Ovary (tissue), 9 donors: Measurements from ENCODE around the gene RNF208. TPM values are rescaled to one million over a fixed set of nuclear protein-coding genes. Genes with fewer than 3 reads are reported as not detected.
A peak's percentile ranks its signal among the peaks of the same experiment; 100 is the strongest.

Experiments used
- DNase-seq, 5 donors: peaks; one replicate each; pipeline ENCODE4 v3.0.0-alpha.2; 2019 to 2020
- H3K27ac ChIP-seq, 2 donors: fragments of 200-600 bp; one replicate each; pipeline versions ENCODE4 v1.5.1 to v1.8.0; 2019 to 2022
- H3K27me3 ChIP-seq: fragments of 200-600 bp; one replicate; pipeline ENCODE4 v1.8.0; 2022
- H3K36me3 ChIP-seq: fragments of 200-600 bp; sonication (generic); one replicate; pipeline ENCODE4 v1.5.1; 2019
- H3K4me1 ChIP-seq: one replicate; pipeline ENCODE4 v1.8.1; 2013; ENCODE audit warnings: mild to moderate bottlenecking, moderate library complexity; ENCODE audit not compliant: insufficient read depth
- H3K4me3 ChIP-seq: fragments of 200-600 bp; sonication (generic); one replicate; pipeline ENCODE4 v1.5.1; 2017
- H3K9me3 ChIP-seq, 2 donors: fragments of 200-600 bp in 1 of 2; sonication (generic) in 1 of 2; one replicate each; pipeline versions ENCODE4 v1.5.1 to v1.8.1; 2013 to 2019; ENCODE audit warnings: mild to moderate bottlenecking in 1 of 2, moderate library complexity in 1 of 2
- CTCF ChIP-seq, 3 donors: fragments of 450-650 bp in 2 of 3; fragments of 200-600 bp in 1 of 3; IDR thresholded peaks; one replicate each; pipeline versions ENCODE4 v1.5.1 to v1.8.0; 2016 to 2022; ENCODE audit warnings: antibody characterized with exemption in 3 of 3, mild to moderate bottlenecking in 1 of 3
- EP300 ChIP-seq: sonication (generic); formaldehyde crosslinking; IDR thresholded peaks from one replicate; pipeline ENCODE4 v1.6.1; 2017; ENCODE audit warnings: antibody characterized with exemption
- POLR2A ChIP-seq: fragments of 450-650 bp; IDR thresholded peaks from one replicate; pipeline ENCODE4 v1.6.1; 2017; ENCODE audit warnings: antibody characterized with exemption, mild to moderate bottlenecking, moderate library complexity
- WGBS, 3 donors: extraction: QIAGEN DNeasy Blood & Tissue Kit in 1 of 3; methylation state at CpG; one replicate each; pipeline versions ENCODE4 v1.1.5 to v1.1.7; 2013 to 2017; 5-methylcytosine and 5-hydroxymethylcytosine counted together
- intact Hi-C, 4 donors: fragments of 100-400 bp; cut with DNase I; formaldehyde crosslinking; loops; one replicate each; pipeline versions ENCODE4 v1.11.0 to v1.15.1; 2022 to 2023
- polyA plus RNA-seq, 2 donors: library from polyadenylated mRNA; stranded (reverse); fragments of 200-250 nt in 1 of 2; fragments of 350-450 nt in 1 of 2; fragmentation: Illumina TruSeq in 1 of 2; extraction: RNeasy Lipid Tissue Mini Kit (QIAGEN cat#74804) in 1 of 2; gene quantifications; one replicate each; pipeline ENCODE4 v1.2.3, GENCODE V29; 2013 to 2014
- total RNA-seq, 7 donors: library from RNA; depleted of rRNA in 2 of 7; stranded (reverse); fragments of >200 nt in 2 of 7; fragmentation: NEBNext Ultra II Directional in 3 of 7; extraction: Animal tissue kit (Norgen Biotek cat#: 25700) in 3 of 7; gene quantifications; one replicate each; pipeline versions ENCODE4 v1.1.0 to v1.2.4, GENCODE V29; 2016 to 2023
- donor health status: DM: no; HTN: no; CAD: no; lungs with moderate emphysema.
- donor health status: DM: no; HTN: no; CAD: no.
- donor health status: Bipolar disorder and iron deficiency.
- donor health status: DM: yes; HTN: yes; CAD: no.
- donor health status: DM: no; HTN: no; CAD: no.
- donor health status: DM: yes; HTN: yes; CAD: no.

RNF208 gene
- total and polyA plus RNA-seq, 9 donors: 0.92 to 6.5 (median 3.1) TPM; not detected in 2

GRCh38 chr9:137269231-137269772, 47.3 kb upstream of the RNF208 start:
- Histone ChIP-seq H3K36me3 (no peaks in the 10 kb centered on the region), H3K27ac (no peak overlapping the region), H3K27me3 (no peaks in the 10 kb centered on the region), H3K4me3 (no peak overlapping the region), H3K9me3 (no peaks in the 10 kb centered on the region), H3K4me1 (peaks cover 6% of the 10 kb centered on the region)
- peak in 2 of 5 donors; percentile 19 to 56 for DNase-seq
- intact Hi-C loops: no loop called here
- TF ChIP-seq CTCF (IDR thresholded peaks at IDR 0.05) (no peak), POLR2A (no peak), EP300 (no peak)
- 26 to 36% (median 28%) methylated on average over 17 of the region's 17 CpGs for WGBS, 3 donors

GRCh38 chr9:137268538-137269201, 46.6 kb upstream of the RNF208 start:
- intact Hi-C loops: no loop called here
- 73 to 78% (median 75%) methylated on average over 19 of the region's 19 CpGs for WGBS, 3 donors
- Histone ChIP-seq H3K36me3 (no peaks in the 10 kb centered on the region), H3K27ac (no peak overlapping the region), H3K4me1 (peaks cover 6% of the 10 kb centered on the region), H3K9me3 (no peaks in the 10 kb centered on the region), H3K4me3 (no peak overlapping the region), H3K27me3 (no peaks in the 10 kb centered on the region)
- TF ChIP-seq EP300 (no peak), CTCF (IDR thresholded peaks at IDR 0.05) (no peak), POLR2A (no peak)
- DNase-seq: no peak

- TF ChIP-seq EP300 (no peak), POLR2A (no peak), CTCF (IDR thresholded peaks at IDR 0.05) (no peak)
- intact Hi-C loops: no loop called here
- peaks cover 6% of the 10 kb centered on the region for H3K4me1 ChIP-seq
- DNase-seq: no peak
- H3K9me3 ChIP-seq: no peaks in the 10 kb centered on the region
- H3K27ac ChIP-seq: no peak overlapping the region
- H3K36me3 ChIP-seq: no peaks in the 10 kb centered on the region
- no peak overlapping the region for H3K4me3 ChIP-seq
- no peaks in the 10 kb centered on the region for H3K27me3 ChIP-seq
- WGBS, 3 donors: 78 to 90% (median 88%) methylated on average over 6 of the region's 6 CpGs
Observed at GRCh38 chr9:137267933-137268355, 45.9 kb upstream of the RNF208 start.

GRCh38 chr9:137266585-137267453, 44.8 kb upstream of the RNF208 start:
- no peaks in the 10 kb centered on the region for H3K9me3 ChIP-seq
- intact Hi-C loops: no loop called here
- no peaks in the 10 kb centered on the region for H3K27me3 ChIP-seq
- TF ChIP-seq EP300 (no peak), POLR2A (no peak), CTCF (IDR thresholded peaks at IDR 0.05) (no peak)
- no peak for DNase-seq
- whole genome bisulfite sequencing, 3 donors: 86 to 90% (median 88%) methylated on average over 34 of the region's 34 CpGs
- no peak overlapping the region for H3K4me3 ChIP-seq
- peaks cover 6% of the 10 kb centered on the region for H3K4me1 ChIP-seq
- H3K27ac ChIP-seq: no peak overlapping the region
- H3K36me3 ChIP-seq: no peaks in the 10 kb centered on the region
